K562 (cell line): Measurements from ENCODE around the gene CRK. TPM values are rescaled to one million over a fixed set of nuclear protein-coding genes. Genes with fewer than 3 reads are reported as not detected.
A peak's percentile ranks its signal among the peaks of the same experiment; 100 is the strongest.

Experiments
- ATAC-seq: fragments of 200-7000 bp; cut with Tn5 transposase; 3 replicates; pipeline ENCODE4 v1.9.1; 2020; ENCODE audit warnings: moderate library complexity
- BruUV-seq: library from RNA; stranded (reverse); fragments of 400-500 nt; replicated peaks from 2 replicates; lab custom pipeline; 2021; lab: Mats Ljungman, UMichigan
- CTCF ChIA-PET: fragments of 300-600 bp; formaldehyde crosslinking; extraction: SDS; loops from one replicate; lab custom pipeline; 2021; ENCODE audit warnings: low intra/inter-chr PET ratio; lab: Yijun Ruan, JAX
- POLR2A ChIA-PET: fragments of 300-600, 350-650 bp; sonication (Branson Sonifier 250); formaldehyde crosslinking; extraction: SDS; loops from one replicate; lab custom pipeline; 2021; ENCODE audit warnings: antibody characterized with exemption, inconsistent platforms; lab: Yijun Ruan, JAX
- DNase-seq, 4 experiments: peaks; one replicate each; pipeline versions ENCODE4 v3.0.0 to v3.0.0-alpha.2; 2011 to 2018; ENCODE audit warnings: low spot score in 3 of 4, mixed read lengths in 3 of 4; ENCODE audit errors: extremely low read depth in 1 of 4
- FAIRE-seq: peaks from 2 replicates; lab custom pipeline; 2011; peaks lifted over from hg19 to GRCh38; lab: Jason Lieb, UNC
- H2AFZ ChIP-seq: 2 replicates; pipeline ENCODE4 v1.6.0; 2011; ENCODE audit warnings: low read depth, low read length, control low read depth, inconsistent platforms
- H3K27ac ChIP-seq: fragments of 200-600 bp; 3 replicates; pipeline ENCODE4 v1.8.0; 2011; ENCODE audit warnings: low read depth, mild to moderate bottlenecking, control low read depth, inconsistent platforms, low read length, moderate library complexity, mixed read lengths; ENCODE audit errors: extremely low read depth
- H3K27me3 ChIP-seq, 2 experiments: fragments of 300-600 bp in 1 of 2; 2 replicates in 1 of 2; 3 replicates in 1 of 2; pipeline versions ENCODE4 v1.6.0 to v1.8.0; 2011; ENCODE audit warnings: inconsistent platforms in 2 of 2, low read length in 2 of 2, mild to moderate bottlenecking in 1 of 2, mixed read lengths in 1 of 2, moderate library complexity in 1 of 2; ENCODE audit not compliant: control insufficient read depth in 2 of 2, insufficient read depth in 2 of 2
- H3K36me3 ChIP-seq: fragments of 300-600 bp; 3 replicates; pipeline ENCODE4 v1.8.0; 2011; ENCODE audit warnings: mild to moderate bottlenecking, low read length, inconsistent platforms; ENCODE audit not compliant: control insufficient read depth, insufficient read depth
- H3K4me1 ChIP-seq, 2 experiments: fragments of 200-600 bp in 1 of 2; replicated peaks in 1 of 2; 2 replicates in 1 of 2; 3 replicates in 1 of 2; pipeline versions ENCODE4 v1.5.1 to v1.8.0; 2011; ENCODE audit warnings: inconsistent platforms in 2 of 2, low read length in 2 of 2, mild to moderate bottlenecking in 1 of 2, mixed read lengths in 1 of 2, moderate library complexity in 1 of 2; ENCODE audit not compliant: control insufficient read depth in 2 of 2, insufficient read depth in 2 of 2
- H3K4me2 ChIP-seq: 2 replicates; pipeline ENCODE4 v1.6.1; 2011; ENCODE audit warnings: low read length, control low read depth, inconsistent platforms, mixed read lengths; ENCODE audit not compliant: insufficient read depth
- H3K4me3 ChIP-seq: fragments of 200-600 bp; sonication (generic), shearing (Covaris generic); 2 replicates; pipeline ENCODE4 v1.5.1; 2016; ENCODE audit warnings: control low read depth, inconsistent platforms
- H3K79me2 ChIP-seq: fragments of 200-600 bp; 3 replicates; pipeline ENCODE4 v1.8.0; 2011; ENCODE audit warnings: low read length, inconsistent platforms; ENCODE audit not compliant: control insufficient read depth, insufficient read depth
- H3K9ac ChIP-seq, 2 experiments: 2 replicates each; pipeline versions ENCODE4 v1.6.0 to v1.6.1; 2011; ENCODE audit warnings: low read depth in 2 of 2, low read length in 2 of 2, control low read depth in 1 of 2, inconsistent platforms in 1 of 2, mild to moderate bottlenecking in 1 of 2, mixed read lengths in 1 of 2; ENCODE audit not compliant: insufficient read depth in 1 of 2
- H3K9me1 ChIP-seq: one replicate; pipeline ENCODE4 v1.6.0; 2011; ENCODE audit warnings: inconsistent platforms, mild to moderate bottlenecking, low read length, moderate library complexity; ENCODE audit not compliant: control insufficient read depth, insufficient read depth
- H3K9me3 ChIP-seq: replicated peaks from 2 replicates; pipeline ENCODE4 v1.5.1; 2011; ENCODE audit warnings: low read depth, low read length, inconsistent platforms; ENCODE audit not compliant: control insufficient read depth, insufficient read depth
- H4K20me1 ChIP-seq: replicated peaks from 2 replicates; pipeline ENCODE4 v1.6.1; 2011; ENCODE audit warnings: low read length, inconsistent platforms, mixed read lengths; ENCODE audit not compliant: control insufficient read depth, insufficient read depth
- ARNT ChIP-seq, 2 experiments: fragments of 450-650 bp; IDR thresholded peaks; 2 replicates each; pipeline ENCODE4 v1.6.1; 2016; ENCODE audit warnings: mild to moderate bottlenecking in 1 of 2
- DPF2 ChIP-seq: fragments of 450-650 bp; IDR thresholded peaks from 2 replicates; pipeline ENCODE4 v1.6.1; 2016
- ELF1 ChIP-seq: fragments of 200-800 bp; sonication (Bioruptor generic); IDR thresholded peaks from 2 replicates; pipeline ENCODE4 v1.6.1; 2016; ENCODE audit warnings: missing genetic modification characterization, missing compliant biosample characterization
- IRF2 ChIP-seq: sonication (generic); formaldehyde crosslinking; IDR thresholded peaks from 2 replicates; pipeline ENCODE4 v1.8.1; 2022; ENCODE audit warnings: mild to moderate bottlenecking, missing genetic modification reagents
- MCM7 ChIP-seq, 2 experiments: fragments of 450-650 bp; IDR thresholded peaks; 2 replicates each; pipeline ENCODE4 v1.6.1; 2016 to 2018
- MXI1 ChIP-seq: IDR thresholded peaks from 2 replicates; pipeline ENCODE4 v1.6.1; 2011; ENCODE audit warnings: low read depth, mild to moderate bottlenecking, improper control_type of control experiment, low read length
- NELFE ChIP-seq: IDR thresholded peaks from 2 replicates; pipeline ENCODE4 v1.6.1; 2011; ENCODE audit warnings: mild to moderate bottlenecking; ENCODE audit not compliant: insufficient read depth, insufficient read length
- PTBP1 ChIP-seq: fragments of 200-400 bp; formaldehyde crosslinking; IDR thresholded peaks from 2 replicates; pipeline ENCODE4 v1.6.1; 2017; ENCODE audit warnings: low read depth, low read length
- SIRT6 ChIP-seq: IDR thresholded peaks from one replicate; pipeline ENCODE4 v1.6.1; 2012; ENCODE audit warnings: low read depth, mild to moderate bottlenecking, control low read depth, inconsistent platforms, low read length, moderate library complexity
- TAF15 ChIP-seq: fragments of 200-400 bp; formaldehyde crosslinking; IDR thresholded peaks from 2 replicates; pipeline ENCODE4 v1.6.1; 2017; ENCODE audit warnings: mild to moderate bottlenecking, low read depth, low read length, moderate library complexity
- ZNF263 ChIP-seq: sonication (generic); formaldehyde crosslinking; IDR thresholded peaks from 2 replicates; pipeline ENCODE4 v1.8.0; 2022; ENCODE audit warnings: mild to moderate bottlenecking, missing genetic modification reagents, borderline replicate concordance
- WGBS: fragments of 100-300 bp; shearing (Covaris generic); methylation state at CpG from one replicate; pipeline ENCODE4 v1.1.6; 2016; ENCODE audit warnings: low coverage, mixed read lengths; ENCODE audit not compliant: insufficient coverage; ENCODE audit errors: missing lambda C conversion rate; 5-methylcytosine and 5-hydroxymethylcytosine counted together
- in situ Hi-C: fragments of 300-500 bp; cut with MboI; formaldehyde crosslinking; loops from 4 replicates; pipeline ENCODE4 v1.15.0; 2018; ENCODE audit warnings: inconsistent platforms, mixed read lengths
- intact Hi-C: fragments of 100-400 bp; cut with micrococcal nuclease; formaldehyde crosslinking; loops from 2 replicates; pipeline ENCODE4 v1.14.2; 2022
- polyA plus RNA-seq, 8 experiments: library from polyadenylated mRNA; depleted of rRNA in 4 of 8; stranded (reverse) in 5 of 8; unstranded in 3 of 8; fragments of >200 nt; fragmentation: Nextera tagmentation in 2 of 8; fragmentation: Illumina TruSeq in 1 of 8; extraction: Ambion mirVana in 2 of 8; extraction: Trizol in 1 of 8; gene quantifications; 2 replicates each; pipeline versions ENCODE4 v1.2.1 to v1.2.3, GENCODE V29; 2011 to 2014; ENCODE audit warnings: inconsistent platforms in 1 of 8, missing spikeins in 1 of 8
- total RNA-seq, 7 experiments: library from RNA; depleted of rRNA in 6 of 7; stranded (reverse); fragments of >200 nt in 6 of 7; fragmentation: Illumina TruSeq in 2 of 7; extraction: Trizol in 2 of 7; gene quantifications; 2 replicates each; pipeline versions ENCODE4 v1.2.1 to v1.2.3, GENCODE V29; 2011 to 2021; ENCODE audit warnings: low replicate concordance in 1 of 7
- TF ChIP-seq, protein P1 (sequence below): fragments of 250-450 bp; sonication (Bioruptor Pico); IDR thresholded peaks from 2 replicates; pipeline ENCODE4 v1.9.0; 2021; ENCODE audit warnings: mild to moderate bottlenecking, inconsistent platforms
- TF ChIP-seq, protein P2 (sequence below): sonication (generic); formaldehyde crosslinking; IDR thresholded peaks from 2 replicates; pipeline ENCODE4 v1.4.0; 2020; ENCODE audit warnings: mild to moderate bottlenecking, missing genetic modification reagents
- TF ChIP-seq, protein P3 (sequence below): fragments of 450-650 bp; formaldehyde crosslinking; IDR thresholded peaks from 2 replicates; pipeline ENCODE4 v1.4.0; 2022; ENCODE audit warnings: missing genetic modification characterization

CRK gene
- total and polyA plus RNA-seq, 9 of the 15 experiments (the other 6 are each of a cell fraction or from before 2014, with no cell fraction given): 13.1 to 40.2 (median 26.1) TPM

DNA sequence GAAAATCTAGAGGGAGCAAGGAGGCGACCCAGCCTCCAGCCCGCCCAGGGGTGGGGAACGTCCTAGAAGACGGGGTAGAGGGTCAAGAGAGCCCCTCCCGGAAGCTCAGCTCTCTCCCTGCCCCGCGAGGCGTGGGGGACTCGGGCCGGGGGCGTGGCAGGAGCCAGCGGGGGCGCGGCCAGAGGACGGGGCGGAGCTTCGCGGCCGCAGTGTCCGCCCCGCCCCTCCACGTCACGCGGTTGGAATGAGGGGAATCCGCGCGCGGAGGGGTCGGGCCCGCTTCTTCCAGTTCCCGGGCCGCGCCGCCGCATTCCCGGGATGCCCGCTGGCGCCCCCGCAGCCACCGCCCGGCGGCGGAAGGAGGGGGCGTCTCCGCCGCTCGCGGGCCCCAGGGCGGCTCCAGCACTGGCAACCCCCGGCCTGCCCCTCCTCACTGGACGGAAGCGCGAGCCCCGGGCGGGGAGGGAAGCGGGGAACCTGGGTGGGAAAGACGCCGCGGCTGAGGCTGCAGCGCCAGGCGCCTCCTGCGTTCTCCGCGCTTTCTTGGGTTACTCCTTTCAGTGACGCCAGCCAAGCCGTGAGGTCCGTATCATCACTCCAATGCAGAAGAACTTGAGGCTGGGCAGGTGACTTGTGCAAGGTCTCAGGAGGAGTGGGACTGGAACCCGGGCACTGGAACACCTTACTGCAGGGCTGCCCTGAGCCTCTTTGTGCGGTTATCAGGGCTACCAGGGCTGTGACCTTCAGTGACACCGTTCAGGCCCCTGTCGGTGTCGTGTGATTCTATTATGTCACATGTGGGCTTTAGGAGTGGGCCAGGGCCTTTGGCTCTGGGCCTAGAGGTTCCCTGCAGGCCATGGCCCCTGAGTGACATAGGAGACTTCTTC, 32.1 kb upstream of the CRK start:
- Histone ChIP-seq H3K36me3 (peaks cover 4% of the 10 kb centered on the region; the same call in 1 of the 3 replicates), H3K4me3 (peak overlapping the region; percentile 46), H3K27ac (peak overlapping the region; percentile 72; the same call in 2 of the 3 replicates), H3K9ac (peak overlapping the region; percentile 55 to 83), H2AFZ (peak overlapping the region; percentile 55), H3K79me2 (peaks cover 22% of the 10 kb centered on the region), H3K4me2 (peak overlapping the region; percentile 81), H3K9me3 (no peaks in the 10 kb centered on the region), H3K4me1 (peaks cover 13 to 83% of the 10 kb centered on the region in 2 experiments; a peak in 4 of 5 replicates), H3K9me1 (no peaks in the 10 kb centered on the region), H4K20me1 (no peaks in the 10 kb centered on the region), H3K27me3 (no peaks in the 10 kb centered on the region)
- CTCF ChIA-PET: interaction anchor here (1.1 kb wide), 1 partner anchor 123 kb away, joined by 3 read pairs; no protein-coding TSS in a partner anchor
- DNase-seq (peak; percentile 67 to 78 (median 72)), ATAC-seq (peak; percentile 63), FAIRE-seq (peak; percentile 74)
- BruUV-seq: no TSS peak
- WGBS: 2% methylated on average over 28 of the region's 72 CpGs
- in situ Hi-C loops: no loop called here
- intact Hi-C loops: loop anchor here (2.0 kb wide), 1 partner anchor 29 kb away; the partner anchor contains the start of gene INPP5K
- POLR2A ChIA-PET: interaction anchor here (0.6 to 1.4 kb wide), 7 partner anchors 10 to 145 kb away, joined by 3 to 5 read pairs (median 3); partner anchors contain the start of gene INPP5K
- TF ChIP-seq ELF1 (tag) (no peak), PTBP1 (no peak), TAF15 (no peak), NELFE (no peak), IRF2 (CRISPR knock-in tag) (no peak), ZNF263 (no peak), ARNT (IDR thresholded peaks at IDR 0.05) (no peak), DPF2 (no peak), MXI1 (no peak), MCM7 (IDR thresholded peaks at IDR 0.05) (no peak), SIRT6 (no peak)
- TF ChIP-seq, protein P1, sequence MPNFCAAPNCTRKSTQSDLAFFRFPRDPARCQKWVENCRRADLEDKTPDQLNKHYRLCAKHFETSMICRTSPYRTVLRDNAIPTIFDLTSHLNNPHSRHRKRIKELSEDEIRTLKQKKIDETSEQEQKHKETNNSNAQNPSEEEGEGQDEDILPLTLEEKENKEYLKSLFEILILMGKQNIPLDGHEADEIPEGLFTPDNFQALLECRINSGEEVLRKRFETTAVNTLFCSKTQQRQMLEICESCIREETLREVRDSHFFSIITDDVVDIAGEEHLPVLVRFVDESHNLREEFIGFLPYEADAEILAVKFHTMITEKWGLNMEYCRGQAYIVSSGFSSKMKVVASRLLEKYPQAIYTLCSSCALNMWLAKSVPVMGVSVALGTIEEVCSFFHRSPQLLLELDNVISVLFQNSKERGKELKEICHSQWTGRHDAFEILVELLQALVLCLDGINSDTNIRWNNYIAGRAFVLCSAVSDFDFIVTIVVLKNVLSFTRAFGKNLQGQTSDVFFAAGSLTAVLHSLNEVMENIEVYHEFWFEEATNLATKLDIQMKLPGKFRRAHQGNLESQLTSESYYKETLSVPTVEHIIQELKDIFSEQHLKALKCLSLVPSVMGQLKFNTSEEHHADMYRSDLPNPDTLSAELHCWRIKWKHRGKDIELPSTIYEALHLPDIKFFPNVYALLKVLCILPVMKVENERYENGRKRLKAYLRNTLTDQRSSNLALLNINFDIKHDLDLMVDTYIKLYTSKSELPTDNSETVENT: no peak
- TF ChIP-seq, protein P2, sequence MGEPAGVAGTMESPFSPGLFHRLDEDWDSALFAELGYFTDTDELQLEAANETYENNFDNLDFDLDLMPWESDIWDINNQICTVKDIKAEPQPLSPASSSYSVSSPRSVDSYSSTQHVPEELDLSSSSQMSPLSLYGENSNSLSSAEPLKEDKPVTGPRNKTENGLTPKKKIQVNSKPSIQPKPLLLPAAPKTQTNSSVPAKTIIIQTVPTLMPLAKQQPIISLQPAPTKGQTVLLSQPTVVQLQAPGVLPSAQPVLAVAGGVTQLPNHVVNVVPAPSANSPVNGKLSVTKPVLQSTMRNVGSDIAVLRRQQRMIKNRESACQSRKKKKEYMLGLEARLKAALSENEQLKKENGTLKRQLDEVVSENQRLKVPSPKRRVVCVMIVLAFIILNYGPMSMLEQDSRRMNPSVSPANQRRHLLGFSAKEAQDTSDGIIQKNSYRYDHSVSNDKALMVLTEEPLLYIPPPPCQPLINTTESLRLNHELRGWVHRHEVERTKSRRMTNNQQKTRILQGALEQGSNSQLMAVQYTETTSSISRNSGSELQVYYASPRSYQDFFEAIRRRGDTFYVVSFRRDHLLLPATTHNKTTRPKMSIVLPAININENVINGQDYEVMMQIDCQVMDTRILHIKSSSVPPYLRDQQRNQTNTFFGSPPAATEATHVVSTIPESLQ (CRISPR knock-in tag): no peak
- TF ChIP-seq, protein P3, sequence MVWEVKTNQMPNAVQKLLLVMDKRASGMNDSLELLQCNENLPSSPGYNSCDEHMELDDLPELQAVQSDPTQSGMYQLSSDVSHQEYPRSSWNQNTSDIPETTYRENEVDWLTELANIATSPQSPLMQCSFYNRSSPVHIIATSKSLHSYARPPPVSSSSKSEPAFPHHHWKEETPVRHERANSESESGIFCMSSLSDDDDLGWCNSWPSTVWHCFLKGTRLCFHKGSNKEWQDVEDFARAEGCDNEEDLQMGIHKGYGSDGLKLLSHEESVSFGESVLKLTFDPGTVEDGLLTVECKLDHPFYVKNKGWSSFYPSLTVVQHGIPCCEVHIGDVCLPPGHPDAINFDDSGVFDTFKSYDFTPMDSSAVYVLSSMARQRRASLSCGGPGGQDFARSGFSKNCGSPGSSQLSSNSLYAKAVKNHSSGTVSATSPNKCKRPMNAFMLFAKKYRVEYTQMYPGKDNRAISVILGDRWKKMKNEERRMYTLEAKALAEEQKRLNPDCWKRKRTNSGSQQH: no peak
